GM12878 (cell line): ENCODE data around the gene PATJ. TPM values are rescaled to one million over a fixed set of nuclear protein-coding genes. Genes with fewer than 3 reads are reported as not detected.

Source experiments
- ZBTB4 ChIP-seq: fragments of 450-650 bp; formaldehyde crosslinking; IDR thresholded peaks from 2 replicates; pipeline ENCODE4 v1.4.0; 2022; ENCODE audit warnings: mild to moderate bottlenecking, moderate library complexity
- polyA plus RNA-seq, 11 experiments: library from polyadenylated mRNA; depleted of rRNA in 4 of 11; unstranded in 6 of 11; stranded (reverse) in 5 of 11; fragments of >200 nt; fragmentation: Nextera tagmentation in 4 of 11; fragmentation: Illumina TruSeq in 1 of 11; extraction: Ambion mirVana in 4 of 11; extraction: Trizol in 1 of 11; gene quantifications; 1 replicate in 1 of 11; 2 replicates in 10 of 11; pipeline versions ENCODE4 v1.2.1 to v1.2.3, GENCODE V29; 2011 to 2016; ENCODE audit warnings: inconsistent platforms in 2 of 11, missing spikeins in 2 of 11, low read depth in 1 of 11
- total RNA-seq, 4 experiments: library from RNA; depleted of rRNA in 3 of 4; stranded (reverse); fragments of >200 nt in 3 of 4; fragmentation: Illumina TruSeq in 1 of 4; extraction: Trizol in 1 of 4; gene quantifications; 2 replicates each; pipeline versions ENCODE4 v1.2.1 to v1.2.3, GENCODE V29; 2013 to 2021
- TF ChIP-seq, protein P1 (sequence below): fragments of 150-350 bp; IDR thresholded peaks from 2 replicates; pipeline ENCODE4 v1.6.1; 2016; ENCODE audit warnings: low read depth, low read length
- TF ChIP-seq, protein P2 (sequence below): fragments of 450-650 bp; IDR thresholded peaks from 2 replicates; pipeline ENCODE4 v1.6.1; 2016; ENCODE audit warnings: mild to moderate bottlenecking, moderate library complexity, borderline replicate concordance
- TF ChIP-seq, protein P3 (sequence below): fragments of 450-650 bp; formaldehyde crosslinking; IDR thresholded peaks from 2 replicates; pipeline ENCODE4 v1.4.0; 2020; ENCODE audit warnings: mild to moderate bottlenecking, moderate library complexity

PATJ gene
- total and polyA plus RNA-seq, 10 of the 15 experiments (the other 5 are each of a cell fraction or from before 2014, with no cell fraction given) = 2.8 to 13.9 (median 6.9) TPM

DNA sequence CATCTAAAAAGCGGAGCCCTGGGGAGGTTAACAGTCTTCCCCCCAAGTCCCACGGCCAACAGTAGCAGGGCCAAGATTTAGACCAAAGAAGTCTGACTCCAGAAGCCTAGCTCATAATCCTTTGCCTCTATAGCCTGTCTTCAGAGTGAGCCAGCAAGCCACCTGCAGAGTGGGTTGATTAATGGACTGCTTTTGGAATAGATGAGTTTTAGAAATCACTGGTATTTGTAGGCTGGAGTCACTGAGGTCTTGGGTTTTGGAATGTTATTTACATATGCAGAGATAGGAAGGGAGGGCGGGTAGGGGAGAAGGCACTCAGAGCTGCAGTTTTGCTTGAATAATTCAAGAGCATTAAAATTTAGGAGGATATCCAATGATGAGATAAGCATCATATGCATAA is 361.6 kb downstream of the PATJ start (continued):
- TF ChIP-seq, protein P1, sequence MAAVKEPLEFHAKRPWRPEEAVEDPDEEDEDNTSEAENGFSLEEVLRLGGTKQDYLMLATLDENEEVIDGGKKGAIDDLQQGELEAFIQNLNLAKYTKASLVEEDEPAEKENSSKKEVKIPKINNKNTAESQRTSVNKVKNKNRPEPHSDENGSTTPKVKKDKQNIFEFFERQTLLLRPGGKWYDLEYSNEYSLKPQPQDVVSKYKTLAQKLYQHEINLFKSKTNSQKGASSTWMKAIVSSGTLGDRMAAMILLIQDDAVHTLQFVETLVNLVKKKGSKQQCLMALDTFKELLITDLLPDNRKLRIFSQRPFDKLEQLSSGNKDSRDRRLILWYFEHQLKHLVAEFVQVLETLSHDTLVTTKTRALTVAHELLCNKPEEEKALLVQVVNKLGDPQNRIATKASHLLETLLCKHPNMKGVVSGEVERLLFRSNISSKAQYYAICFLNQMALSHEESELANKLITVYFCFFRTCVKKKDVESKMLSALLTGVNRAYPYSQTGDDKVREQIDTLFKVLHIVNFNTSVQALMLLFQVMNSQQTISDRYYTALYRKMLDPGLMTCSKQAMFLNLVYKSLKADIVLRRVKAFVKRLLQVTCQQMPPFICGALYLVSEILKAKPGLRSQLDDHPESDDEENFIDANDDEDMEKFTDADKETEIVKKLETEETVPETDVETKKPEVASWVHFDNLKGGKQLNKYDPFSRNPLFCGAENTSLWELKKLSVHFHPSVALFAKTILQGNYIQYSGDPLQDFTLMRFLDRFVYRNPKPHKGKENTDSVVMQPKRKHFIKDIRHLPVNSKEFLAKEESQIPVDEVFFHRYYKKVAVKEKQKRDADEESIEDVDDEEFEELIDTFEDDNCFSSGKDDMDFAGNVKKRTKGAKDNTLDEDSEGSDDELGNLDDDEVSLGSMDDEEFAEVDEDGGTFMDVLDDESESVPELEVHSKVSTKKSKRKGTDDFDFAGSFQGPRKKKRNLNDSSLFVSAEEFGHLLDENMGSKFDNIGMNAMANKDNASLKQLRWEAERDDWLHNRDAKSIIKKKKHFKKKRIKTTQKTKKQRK = no peak
- TF ChIP-seq, protein P2, sequence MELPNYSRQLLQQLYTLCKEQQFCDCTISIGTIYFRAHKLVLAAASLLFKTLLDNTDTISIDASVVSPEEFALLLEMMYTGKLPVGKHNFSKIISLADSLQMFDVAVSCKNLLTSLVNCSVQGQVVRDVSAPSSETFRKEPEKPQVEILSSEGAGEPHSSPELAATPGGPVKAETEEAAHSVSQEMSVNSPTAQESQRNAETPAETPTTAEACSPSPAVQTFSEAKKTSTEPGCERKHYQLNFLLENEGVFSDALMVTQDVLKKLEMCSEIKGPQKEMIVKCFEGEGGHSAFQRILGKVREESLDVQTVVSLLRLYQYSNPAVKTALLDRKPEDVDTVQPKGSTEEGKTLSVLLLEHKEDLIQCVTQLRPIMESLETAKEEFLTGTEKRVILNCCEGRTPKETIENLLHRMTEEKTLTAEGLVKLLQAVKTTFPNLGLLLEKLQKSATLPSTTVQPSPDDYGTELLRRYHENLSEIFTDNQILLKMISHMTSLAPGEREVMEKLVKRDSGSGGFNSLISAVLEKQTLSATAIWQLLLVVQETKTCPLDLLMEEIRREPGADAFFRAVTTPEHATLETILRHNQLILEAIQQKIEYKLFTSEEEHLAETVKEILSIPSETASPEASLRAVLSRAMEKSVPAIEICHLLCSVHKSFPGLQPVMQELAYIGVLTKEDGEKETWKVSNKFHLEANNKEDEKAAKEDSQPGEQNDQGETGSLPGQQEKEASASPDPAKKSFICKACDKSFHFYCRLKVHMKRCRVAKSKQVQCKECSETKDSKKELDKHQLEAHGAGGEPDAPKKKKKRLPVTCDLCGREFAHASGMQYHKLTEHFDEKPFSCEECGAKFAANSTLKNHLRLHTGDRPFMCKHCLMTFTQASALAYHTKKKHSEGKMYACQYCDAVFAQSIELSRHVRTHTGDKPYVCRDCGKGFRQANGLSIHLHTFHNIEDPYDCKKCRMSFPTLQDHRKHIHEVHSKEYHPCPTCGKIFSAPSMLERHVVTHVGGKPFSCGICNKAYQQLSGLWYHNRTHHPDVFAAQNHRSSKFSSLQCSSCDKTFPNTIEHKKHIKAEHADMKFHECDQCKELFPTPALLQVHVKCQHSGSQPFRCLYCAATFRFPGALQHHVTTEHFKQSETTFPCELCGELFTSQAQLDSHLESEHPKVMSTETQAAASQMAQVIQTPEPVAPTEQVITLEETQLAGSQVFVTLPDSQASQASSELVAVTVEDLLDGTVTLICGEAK = no peak
- TF ChIP-seq ZBTB4 (CRISPR knock-in tag) = no peak
- TF ChIP-seq, protein P3, sequence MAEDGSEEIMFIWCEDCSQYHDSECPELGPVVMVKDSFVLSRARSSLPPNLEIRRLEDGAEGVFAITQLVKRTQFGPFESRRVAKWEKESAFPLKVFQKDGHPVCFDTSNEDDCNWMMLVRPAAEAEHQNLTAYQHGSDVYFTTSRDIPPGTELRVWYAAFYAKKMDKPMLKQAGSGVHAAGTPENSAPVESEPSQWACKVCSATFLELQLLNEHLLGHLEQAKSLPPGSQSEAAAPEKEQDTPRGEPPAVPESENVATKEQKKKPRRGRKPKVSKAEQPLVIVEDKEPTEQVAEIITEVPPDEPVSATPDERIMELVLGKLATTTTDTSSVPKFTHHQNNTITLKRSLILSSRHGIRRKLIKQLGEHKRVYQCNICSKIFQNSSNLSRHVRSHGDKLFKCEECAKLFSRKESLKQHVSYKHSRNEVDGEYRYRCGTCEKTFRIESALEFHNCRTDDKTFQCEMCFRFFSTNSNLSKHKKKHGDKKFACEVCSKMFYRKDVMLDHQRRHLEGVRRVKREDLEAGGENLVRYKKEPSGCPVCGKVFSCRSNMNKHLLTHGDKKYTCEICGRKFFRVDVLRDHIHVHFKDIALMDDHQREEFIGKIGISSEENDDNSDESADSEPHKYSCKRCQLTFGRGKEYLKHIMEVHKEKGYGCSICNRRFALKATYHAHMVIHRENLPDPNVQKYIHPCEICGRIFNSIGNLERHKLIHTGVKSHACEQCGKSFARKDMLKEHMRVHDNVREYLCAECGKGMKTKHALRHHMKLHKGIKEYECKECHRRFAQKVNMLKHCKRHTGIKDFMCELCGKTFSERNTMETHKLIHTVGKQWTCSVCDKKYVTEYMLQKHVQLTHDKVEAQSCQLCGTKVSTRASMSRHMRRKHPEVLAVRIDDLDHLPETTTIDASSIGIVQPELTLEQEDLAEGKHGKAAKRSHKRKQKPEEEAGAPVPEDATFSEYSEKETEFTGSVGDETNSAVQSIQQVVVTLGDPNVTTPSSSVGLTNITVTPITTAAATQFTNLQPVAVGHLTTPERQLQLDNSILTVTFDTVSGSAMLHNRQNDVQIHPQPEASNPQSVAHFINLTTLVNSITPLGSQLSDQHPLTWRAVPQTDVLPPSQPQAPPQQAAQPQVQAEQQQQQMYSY (CRISPR knock-in tag) = no peak
